ENCODE results near the gene COPS8.

Gene COPS8

GRCh38 chr2:237124820-237125219 is 39.1 kb downstream of the COPS8 start:
- no peak for TF ChIP-seq POLR2A (IDR thresholded peaks at IDR 0.05; ENCODE audit: low read length)
- no peak for TF ChIP-seq GATA1 (IDR thresholded peaks at IDR 0.05; ENCODE audit: low read depth, low read length)
- DNase-seq: no peak

- no peak for TF ChIP-seq GATA1 (IDR thresholded peaks at IDR 0.05; ENCODE audit: low read depth, low read length)
- TF ChIP-seq POLR2A (IDR thresholded peaks at IDR 0.05; ENCODE audit: low read length): no peak
- no peak for DNase-seq
Observed at GRCh38 chr2:237125967-237126366, 40.3 kb downstream of the COPS8 start.

- DNase-seq: no peak
- TF ChIP-seq GATA1 (IDR thresholded peaks at IDR 0.05; ENCODE audit: low read depth, low read length) (no peak), POLR2A (IDR thresholded peaks at IDR 0.05; ENCODE audit: low read length) (no peak)
Observed at GRCh38 chr2:237126519-237127174, 41.0 kb downstream of the COPS8 start.

GRCh38 chr2:237128026-237128703 is 42.5 kb downstream of the COPS8 start:
- peak in 1 of 2 experiments; percentile 3 for DNase-seq
- TF ChIP-seq GATA1 (IDR thresholded peaks at IDR 0.05; ENCODE audit: low read depth, low read length): no peak
- no peak for TF ChIP-seq POLR2A (IDR thresholded peaks at IDR 0.05; ENCODE audit: low read length)

- no peak for DNase-seq
- TF ChIP-seq GATA1 (IDR thresholded peaks at IDR 0.05; ENCODE audit: low read depth, low read length) (no peak), POLR2A (IDR thresholded peaks at IDR 0.05; ENCODE audit: low read length) (no peak)
Observed at GRCh38 chr2:237128845-237129592, 43.3 kb downstream of the COPS8 start.

- DNase-seq: no peak
- TF ChIP-seq GATA1 (IDR thresholded peaks at IDR 0.05; ENCODE audit: low read depth, low read length): no peak
- no peak for TF ChIP-seq POLR2A (IDR thresholded peaks at IDR 0.05; ENCODE audit: low read length)
Observed at GRCh38 chr2:237129625-237130263, 44.1 kb downstream of the COPS8 start.

GRCh38 chr2:237130562-237131421 is 45.1 kb downstream of the COPS8 start:
- DNase-seq: no peak
- TF ChIP-seq POLR2A (IDR thresholded peaks at IDR 0.05; ENCODE audit: low read length): no peak

GRCh38 chr2:237131749-237132533 is 46.3 kb downstream of the COPS8 start:
- no peak for DNase-seq
- TF ChIP-seq POLR2A (IDR thresholded peaks at IDR 0.05; ENCODE audit: low read length): no peak
- no peak for TF ChIP-seq GATA1 (IDR thresholded peaks at IDR 0.05; ENCODE audit: low read depth, low read length)

- TF ChIP-seq POLR2A (IDR thresholded peaks at IDR 0.05; ENCODE audit: low read length) (no peak), GATA1 (IDR thresholded peaks at IDR 0.05; ENCODE audit: low read depth, low read length) (no peak)
- peak in 1 of 2 experiments; percentile 38 for DNase-seq
Observed at GRCh38 chr2:237132799-237133198, 47.1 kb downstream of the COPS8 start.

- TF ChIP-seq GATA1 (IDR thresholded peaks at IDR 0.05; ENCODE audit: low read depth, low read length) (no peak), POLR2A (IDR thresholded peaks at IDR 0.05; ENCODE audit: low read length) (no peak)
- no peak for DNase-seq
Observed at GRCh38 chr2:237134321-237135230, 48.9 kb downstream of the COPS8 start.

GRCh38 chr2:237136824-237137223 is 51.1 kb downstream of the COPS8 start:
- TF ChIP-seq GATA1 (IDR thresholded peaks at IDR 0.05; ENCODE audit: low read depth, low read length) (no peak), POLR2A (IDR thresholded peaks at IDR 0.05; ENCODE audit: low read length) (no peak)
- DNase-seq: no peak
